ENCODE data around the gene GRM6.

GRM6 gene

GRCh38 chr5:178994580-178995340, at the start of gene GRM6:
GRM6 (minus strand) TSS chr5:178995320; CDS start chr5:178994944, 376 bp downstream.
- DNase-seq (ENCODE audit: low read depth in 2 of 2), result no peak

GRCh38 chr5:179044765-179045164, 49.6 kb upstream of the GRM6 start:
- DNase-seq (ENCODE audit: low read depth in 2 of 2), result no peak

GRCh38 chr5:179033004-179033580, 38.0 kb upstream of the GRM6 start:
- no peak for DNase-seq (ENCODE audit: low read depth in 2 of 2)

- DNase-seq (ENCODE audit: low read depth in 2 of 2), result peak; percentile 87 to 89
Measured at GRCh38 chr5:179023528-179024189, 28.5 kb upstream of the GRM6 start, which contains the start of gene ZNF879. ZNF879 (plus strand) TSS chr5:179023804; CDS start chr5:179025005, 1,201 bp downstream.

- DNase-seq (ENCODE audit: low read depth in 2 of 2), result no peak
Measured at GRCh38 chr5:179008667-179009066, 13.5 kb upstream of the GRM6 start.

- DNase-seq (ENCODE audit: low read depth in 2 of 2), result no peak
Measured at GRCh38 chr5:179006564-179006963, 11.4 kb upstream of the GRM6 start.

GRCh38 chr5:178998441-178998840, 3.3 kb upstream of the GRM6 start:
- DNase-seq (ENCODE audit: low read depth in 2 of 2), result no peak

GRCh38 chr5:178997191-178997590, 2.1 kb upstream of the GRM6 start:
- DNase-seq (ENCODE audit: low read depth in 2 of 2), result no peak

- DNase-seq (ENCODE audit: low read depth in 2 of 2), result no peak
Measured at GRCh38 chr5:178996156-178996555, 1.0 kb upstream of the GRM6 start.

GRCh38 chr5:178995341-178995690, 196 bp upstream of the GRM6 start:
- no peak for DNase-seq (ENCODE audit: low read depth in 2 of 2)

GRCh38 chr5:178993955-178994579, 1.1 kb downstream of the GRM6 start:
- DNase-seq (ENCODE audit: low read depth in 2 of 2), result no peak

- no peak for DNase-seq (ENCODE audit: low read depth in 2 of 2)
Measured at GRCh38 chr5:178993236-178993765, 1.8 kb downstream of the GRM6 start.

- DNase-seq (ENCODE audit: low read depth in 2 of 2), result no peak
Measured at GRCh38 chr5:178992291-178992895, 2.7 kb downstream of the GRM6 start.

GRCh38 chr5:178991190-178992145, 3.7 kb downstream of the GRM6 start:
- DNase-seq (ENCODE audit: low read depth in 2 of 2), result no peak

GRCh38 chr5:178990491-178990890, 4.6 kb downstream of the GRM6 start:
- no peak for DNase-seq (ENCODE audit: low read depth in 2 of 2)

- no peak for DNase-seq (ENCODE audit: low read depth in 2 of 2)
Measured at GRCh38 chr5:178989311-178989710, 5.8 kb downstream of the GRM6 start.

GRCh38 chr5:178988436-178989220, 6.5 kb downstream of the GRM6 start:
- no peak for DNase-seq (ENCODE audit: low read depth in 2 of 2)

GRCh38 chr5:178986326-178986960, 8.7 kb downstream of the GRM6 start:
- DNase-seq (ENCODE audit: low read depth in 2 of 2), result no peak
